Gastroesophageal sphincter (tissue), 3 donors: Measurements from ENCODE around the gene LLGL2.

Experiments
- CTCF ChIP-seq, 4 experiments: fragments of 200-600 bp in 2 of 4; fragments of 450-650 bp in 2 of 4; sonication (generic) in 1 of 4; IDR thresholded peaks; one replicate each; pipeline ENCODE4 v1.5.1; 2017 to 2019; ENCODE audit warnings: antibody characterized with exemption in 4 of 4, mild to moderate bottlenecking in 2 of 4, moderate library complexity in 2 of 4
- EP300 ChIP-seq: sonication (generic); formaldehyde crosslinking; IDR thresholded peaks from one replicate; pipeline ENCODE4 v1.6.1; 2017; ENCODE audit warnings: antibody characterized with exemption, mild to moderate bottlenecking
- POLR2A ChIP-seq, 2 donors: fragments of 450-650 bp; IDR thresholded peaks; one replicate each; pipeline ENCODE4 v1.6.1; 2017; ENCODE audit warnings: antibody characterized with exemption in 2 of 2, mild to moderate bottlenecking in 2 of 2, moderate library complexity in 1 of 2

GRCh38 chr17:75498726-75499213, 26.7 kb upstream of the LLGL2 start:
- TF ChIP-seq CTCF (IDR thresholded peaks at IDR 0.05) (no peak), EP300 (no peak), POLR2A (IDR thresholded peaks at IDR 0.05) (no peak)
